Mesenchymal stem cell (in vitro differentiated cells and primary cell): ENCODE data around the gene SPEM1. TPM values are rescaled to one million over a fixed set of nuclear protein-coding genes. Genes with fewer than 3 reads are reported as not detected.

Experiments used
- DNase-seq: peaks from one replicate; pipeline ENCODE4 v3.0.0-alpha.2; 2013
- H2AFZ ChIP-seq: one replicate; pipeline ENCODE4 v1.6.1; 2013; ENCODE audit warnings: low read depth, mild to moderate bottlenecking, control low read depth, inconsistent platforms, low read length, moderate library complexity
- H2AK5ac ChIP-seq: 2 replicates; pipeline ENCODE4 v1.6.1; 2013; ENCODE audit warnings: low read length, moderate library complexity, mild to moderate bottlenecking, inconsistent platforms; ENCODE audit not compliant: severe bottlenecking
- H2BK120ac ChIP-seq: one replicate; pipeline ENCODE4 v1.6.1; 2013; ENCODE audit warnings: low read depth, mild to moderate bottlenecking, inconsistent platforms, low read length, moderate library complexity
- H2BK12ac ChIP-seq, 2 experiments: one replicate each; pipeline ENCODE4 v1.6.1; 2013; ENCODE audit warnings: inconsistent platforms in 2 of 2, low read length in 2 of 2, mild to moderate bottlenecking in 2 of 2, moderate library complexity in 2 of 2, control low read depth in 1 of 2
- H2BK15ac ChIP-seq: one replicate; pipeline ENCODE4 v1.6.1; 2013; ENCODE audit warnings: mild to moderate bottlenecking, low read depth, inconsistent platforms; ENCODE audit not compliant: poor library complexity, severe bottlenecking
- H2BK5ac ChIP-seq: 2 replicates; pipeline ENCODE4 v1.6.1; 2013; ENCODE audit warnings: low read depth, mild to moderate bottlenecking, low read length, control low read depth, inconsistent platforms; ENCODE audit not compliant: poor library complexity, severe bottlenecking
- H3K14ac ChIP-seq, 2 experiments: one replicate each; pipeline ENCODE4 v1.6.1; 2013; ENCODE audit warnings: inconsistent platforms in 2 of 2, low read length in 2 of 2, control low read depth in 1 of 2, mild to moderate bottlenecking in 1 of 2, moderate library complexity in 1 of 2
- H3K18ac ChIP-seq, 2 experiments: one replicate each; pipeline ENCODE4 v1.6.1; 2013; ENCODE audit warnings: inconsistent platforms in 2 of 2, low read length in 2 of 2, control low read depth in 1 of 2, low read depth in 1 of 2, mild to moderate bottlenecking in 1 of 2
- H3K23ac ChIP-seq, 2 experiments: one replicate each; pipeline ENCODE4 v1.6.1; 2013; ENCODE audit warnings: inconsistent platforms in 2 of 2, low read length in 2 of 2, mild to moderate bottlenecking in 2 of 2, moderate library complexity in 2 of 2, control low read depth in 1 of 2
- H3K27ac ChIP-seq: 2 replicates; pipeline ENCODE4 v1.5.1; 2013; ENCODE audit warnings: mild to moderate bottlenecking, moderate library complexity, low read length, control low read depth, inconsistent platforms; ENCODE audit not compliant: poor library complexity, severe bottlenecking
- H3K27me3 ChIP-seq, 2 experiments: 2 replicates each; pipeline versions ENCODE4 v1.6.1 to v1.7.0; 2013; ENCODE audit warnings: low read length in 2 of 2, mild to moderate bottlenecking in 2 of 2, moderate library complexity in 2 of 2, control low read depth in 1 of 2, inconsistent platforms in 1 of 2; ENCODE audit not compliant: control insufficient read depth in 1 of 2, insufficient read depth in 1 of 2
- H3K36me3 ChIP-seq, 2 experiments: 2 replicates each; pipeline versions ENCODE4 v1.6.1 to v1.7.0; 2013; ENCODE audit warnings: low read length in 2 of 2, control low read depth in 1 of 2, inconsistent platforms in 1 of 2, low read depth in 1 of 2, mild to moderate bottlenecking in 1 of 2; ENCODE audit not compliant: insufficient read depth in 2 of 2, control insufficient read depth in 1 of 2
- H3K4ac ChIP-seq, 2 experiments: one replicate each; pipeline ENCODE4 v1.6.1; 2013; ENCODE audit warnings: inconsistent platforms in 2 of 2, low read length in 2 of 2, mild to moderate bottlenecking in 2 of 2, moderate library complexity in 2 of 2, control low read depth in 1 of 2, low read depth in 1 of 2
- H3K4me1 ChIP-seq: 2 replicates; pipeline ENCODE4 v1.6.1; 2013; ENCODE audit warnings: low read depth, low read length, control low read depth; ENCODE audit not compliant: control insufficient read depth, insufficient read depth
- H3K4me2 ChIP-seq: 2 replicates; pipeline ENCODE4 v1.6.1; 2013; ENCODE audit warnings: low read length, mild to moderate bottlenecking, inconsistent platforms; ENCODE audit not compliant: poor library complexity, severe bottlenecking
- H3K4me3 ChIP-seq, 2 experiments: 2 replicates each; pipeline versions ENCODE4 v1.5.1 to v1.7.0; 2013; ENCODE audit warnings: low read length in 2 of 2, mild to moderate bottlenecking in 2 of 2, control low read depth in 1 of 2, low read depth in 1 of 2; ENCODE audit not compliant: insufficient read depth in 1 of 2
- H3K79me1 ChIP-seq: replicated peaks from 2 replicates; pipeline ENCODE4 v1.6.1; 2013; ENCODE audit warnings: mild to moderate bottlenecking, control low read depth, low read length, inconsistent platforms; ENCODE audit not compliant: poor library complexity, severe bottlenecking
- H3K9ac ChIP-seq: 2 replicates; pipeline ENCODE4 v1.7.0; 2013; ENCODE audit warnings: mild to moderate bottlenecking, low read length, moderate library complexity
- H3K9me3 ChIP-seq: 2 replicates; pipeline ENCODE4 v1.7.0; 2013; ENCODE audit warnings: mild to moderate bottlenecking, low read length; ENCODE audit not compliant: control insufficient read depth
- H4K8ac ChIP-seq: one replicate; pipeline ENCODE4 v1.6.1; 2013; ENCODE audit warnings: inconsistent platforms, mild to moderate bottlenecking, low read length, moderate library complexity
- H4K91ac ChIP-seq: one replicate; pipeline ENCODE4 v1.6.1; 2013; ENCODE audit warnings: mild to moderate bottlenecking, low read length, inconsistent platforms
- WGBS: methylation state at CpG from one replicate; pipeline ENCODE4 v1.1.7; 2013; ENCODE audit warnings: mixed read lengths; 5-methylcytosine and 5-hydroxymethylcytosine counted together
- polyA plus RNA-seq, 2 experiments: library from polyadenylated mRNA; stranded (reverse); fragments of 200-250 nt; gene quantifications; one replicate each; pipeline ENCODE4 v1.2.3, GENCODE V29; 2013

SPEM1 gene, protein sequence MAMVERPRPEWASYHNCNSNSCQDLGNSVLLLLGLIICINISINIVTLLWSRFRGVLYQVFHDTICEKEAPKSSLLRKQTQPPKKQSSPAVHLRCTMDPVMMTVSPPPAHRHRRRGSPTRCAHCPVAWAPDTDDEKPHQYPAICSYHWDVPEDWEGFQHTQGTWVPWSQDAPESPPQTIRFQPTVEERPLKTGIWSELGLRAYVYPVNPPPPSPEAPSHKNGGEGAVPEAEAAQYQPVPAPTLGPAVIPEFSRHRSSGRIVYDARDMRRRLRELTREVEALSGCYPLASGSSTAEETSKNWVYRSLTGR
- polyA plus RNA-seq (2013, experiment 1 of 2), result 0.04 TPM
- polyA plus RNA-seq (2013, experiment 2 of 2), result not detected

DNA sequence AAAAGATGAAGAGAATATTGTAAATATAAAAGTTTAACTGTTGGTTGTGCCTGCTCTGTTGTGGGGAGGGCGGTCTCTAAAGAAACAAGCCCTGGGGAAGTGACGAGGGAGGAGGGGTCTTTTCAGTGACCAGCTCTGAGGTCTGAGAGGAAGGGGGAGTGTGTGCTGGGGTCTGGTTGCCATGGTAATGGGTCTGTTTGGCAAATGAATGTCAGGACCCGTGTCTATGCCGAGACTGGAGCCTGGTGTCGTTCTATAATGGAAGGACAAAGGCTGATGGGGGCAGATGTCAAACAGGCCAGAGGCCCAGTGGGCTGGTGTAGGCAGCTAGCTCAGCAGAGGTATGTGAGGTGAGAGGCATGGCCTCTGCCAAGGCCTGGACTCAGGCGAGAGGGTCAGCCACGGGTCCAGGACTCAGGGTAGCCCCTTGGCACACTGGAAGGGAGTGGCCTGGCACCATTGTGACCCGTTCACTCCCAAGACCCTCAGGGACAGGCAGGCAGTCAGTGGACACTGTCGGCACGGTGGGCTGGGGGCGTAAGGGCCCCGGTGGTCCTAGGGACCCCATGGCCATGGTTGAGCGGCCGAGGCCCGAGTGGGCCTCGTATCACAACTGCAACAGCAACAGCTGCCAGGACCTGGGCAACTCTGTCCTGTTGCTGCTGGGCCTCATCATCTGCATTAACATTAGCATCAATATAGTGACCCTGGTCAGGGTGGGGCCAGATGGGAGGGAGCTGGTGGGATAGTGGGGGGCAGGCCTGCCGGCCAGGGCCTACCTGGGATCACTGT, at the start of gene SPEM1:
SPEM1 (plus strand) TSS at position 506 of the 792 bp plus-strand sequence; CDS start at position 567, 61 bp downstream.
- Histone ChIP-seq H3K27me3 (peaks cover 0 to 2% of the 10 kb centered on the region in 2 experiments), H3K4me1 (peaks cover 3% of the 10 kb centered on the region), H3K27ac (no peak within 1 kb of the TSS), H3K4me3 (no peak within 1 kb of the TSS), H4K91ac (no peak within 1 kb of the TSS), H3K4ac (no peak within 1 kb of the TSS), H2BK15ac (no peak within 1 kb of the TSS), H3K23ac (no peak within 1 kb of the TSS), H3K9me3 (no peaks in the 10 kb centered on the region), H2AK5ac (no peak within 1 kb of the TSS), H4K8ac (no peak within 1 kb of the TSS), H3K9ac (no peak within 1 kb of the TSS), H3K18ac (no peak within 1 kb of the TSS), H2BK5ac (no peak within 1 kb of the TSS), H3K79me1 (peaks cover 2% of the 10 kb centered on the region), H2AFZ (no peak within 1 kb of the TSS), H2BK12ac (no peak within 1 kb of the TSS), H2BK120ac (no peak within 1 kb of the TSS), H3K36me3 (peaks cover 22 to 40% of the 10 kb centered on the region in 2 experiments), H3K4me2 (no peak within 1 kb of the TSS), H3K14ac (no peak within 1 kb of the TSS)
- no peak for DNase-seq
- WGBS, result 80% methylated on average over 17 of the region's 17 CpGs

DNA sequence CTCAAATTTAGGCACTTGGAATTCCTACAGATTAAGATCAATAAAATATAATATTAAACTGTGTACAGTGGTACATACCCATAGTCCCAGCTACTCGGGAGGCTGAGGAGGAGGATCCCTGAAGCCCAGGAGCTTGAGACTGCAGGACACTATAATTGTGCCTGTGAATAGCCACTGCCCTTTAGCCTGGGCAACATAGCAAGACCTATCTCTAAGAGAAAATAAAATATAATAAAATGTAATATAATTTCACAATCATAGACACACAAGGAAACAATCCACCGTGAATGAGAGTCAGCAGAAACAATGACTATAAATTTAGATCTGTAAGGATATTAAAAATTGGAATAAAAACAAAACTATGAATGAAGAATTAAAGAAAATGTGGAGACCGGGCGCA, 49.3 kb upstream of the SPEM1 start:
- Histone ChIP-seq H3K14ac (no peak overlapping the region), H3K9ac (no peak overlapping the region), H3K9me3 (no peaks in the 10 kb centered on the region), H4K91ac (no peak overlapping the region), H4K8ac (no peak overlapping the region), H3K4me2 (no peak overlapping the region), H3K27me3 (peaks cover 20% of the 10 kb centered on the region in 2 experiments), H3K23ac (no peak overlapping the region), H3K36me3 (no peaks in the 10 kb centered on the region), H2AFZ (no peak overlapping the region), H3K27ac (no peak overlapping the region), H2BK5ac (no peak overlapping the region), H3K4me3 (no peak overlapping the region), H2BK15ac (no peak overlapping the region), H3K4me1 (no peaks in the 10 kb centered on the region), H3K18ac (no peak overlapping the region), H2BK120ac (no peak overlapping the region), H2BK12ac (no peak overlapping the region), H3K4ac (no peak overlapping the region), H2AK5ac (no peak overlapping the region), H3K79me1 (no peaks in the 10 kb centered on the region)
- no peak for DNase-seq
- 82% methylated on average over 3 of the region's 4 CpGs for WGBS

DNA sequence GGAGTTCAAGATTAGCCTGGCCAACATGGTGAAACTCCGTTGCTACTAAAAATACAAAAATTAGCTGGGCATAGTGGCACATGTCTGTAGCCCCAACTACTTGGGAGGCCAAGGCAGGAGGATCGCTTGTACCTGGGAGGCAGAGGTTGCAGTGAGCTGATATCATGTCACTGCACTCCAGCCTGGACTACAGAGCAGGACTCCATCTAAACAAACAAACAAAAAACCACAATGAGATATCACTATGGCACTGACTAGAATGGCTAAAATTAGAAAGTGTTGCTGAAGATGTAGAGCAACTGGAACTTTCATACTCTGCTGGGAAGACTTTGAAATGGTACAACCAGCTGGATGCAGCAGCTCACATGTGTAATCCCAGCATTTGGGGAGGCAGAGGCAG, 45.8 kb upstream of the SPEM1 start:
- Histone ChIP-seq H4K8ac (no peak overlapping the region), H3K9me3 (peaks cover 4% of the 10 kb centered on the region), H4K91ac (no peak overlapping the region), H2BK12ac (no peak overlapping the region), H3K4me2 (no peak overlapping the region), H2BK15ac (no peak overlapping the region), H3K9ac (no peak overlapping the region), H3K27ac (no peak overlapping the region), H3K4me3 (no peak overlapping the region), H2BK120ac (no peak overlapping the region), H3K23ac (no peak overlapping the region), H2AFZ (no peak overlapping the region), H3K27me3 (peaks cover 9 to 24% of the 10 kb centered on the region in 2 experiments), H2BK5ac (no peak overlapping the region), H3K4ac (no peak overlapping the region), H3K14ac (no peak overlapping the region), H3K79me1 (no peaks in the 10 kb centered on the region), H2AK5ac (no peak overlapping the region), H3K18ac (no peak overlapping the region), H3K4me1 (no peaks in the 10 kb centered on the region), H3K36me3 (no peaks in the 10 kb centered on the region)
- DNase-seq, result no peak
- 76% methylated on average over 2 of the region's 2 CpGs for WGBS

DNA sequence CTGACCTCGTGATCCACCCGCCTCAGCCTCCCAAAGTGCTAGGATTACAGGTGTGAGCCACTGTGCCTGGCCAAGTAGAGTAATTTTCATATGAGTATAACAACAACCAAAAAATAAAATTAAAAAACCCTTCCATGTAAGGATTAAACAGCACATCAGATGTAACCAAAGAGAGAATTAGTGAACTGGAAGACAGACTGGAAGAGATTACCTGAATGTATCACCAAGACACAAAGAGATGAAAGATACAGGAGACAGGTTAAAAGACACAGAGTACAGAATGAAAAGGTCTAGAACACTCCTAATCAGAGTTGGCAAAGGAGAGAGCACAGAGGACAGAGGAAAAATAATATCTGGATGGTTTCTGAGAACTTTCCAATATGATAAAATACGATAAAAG, 41.0 kb upstream of the SPEM1 start:
- Histone ChIP-seq H3K9ac (no peak overlapping the region), H3K27ac (no peak overlapping the region), H2AFZ (no peak overlapping the region), H3K18ac (no peak overlapping the region), H3K27me3 (peaks cover 42 to 52% of the 10 kb centered on the region in 2 experiments), H3K23ac (no peak overlapping the region), H3K4me2 (no peak overlapping the region), H4K8ac (no peak overlapping the region), H2BK12ac (no peak overlapping the region), H4K91ac (no peak overlapping the region), H2BK5ac (no peak overlapping the region), H2BK15ac (no peak overlapping the region), H3K36me3 (no peaks in the 10 kb centered on the region), H2BK120ac (no peak overlapping the region), H3K4me1 (peaks cover 15% of the 10 kb centered on the region), H2AK5ac (no peak overlapping the region), H3K9me3 (peaks cover 12% of the 10 kb centered on the region), H3K14ac (no peak overlapping the region), H3K79me1 (no peaks in the 10 kb centered on the region), H3K4me3 (no peak overlapping the region), H3K4ac (no peak overlapping the region)
- no CpG with 5 or more reads among the region's 3 CpGs for WGBS
- no peak for DNase-seq
